Left cardiac atrium (tissue), 4 donors: ENCODE results near the gene CPLANE2. TPM values are rescaled to one million over a fixed set of nuclear protein-coding genes. Genes with fewer than 3 reads are reported as not detected.
"Not testable (repeated sequence)": the region's sequence is repeated elsewhere in the genome, so short reads cannot be mapped to it uniquely, and the experiment has no call there.

ENCODE experiments used
- ATAC-seq, 2 donors: fragments of 200-7000 bp; cut with Tn5 transposase; one replicate each; pipeline ENCODE4 v1.9.1; 2020; ENCODE audit warnings: mild to moderate bottlenecking in 2 of 2, moderate library complexity in 2 of 2
- DNase-seq: peaks from one replicate; pipeline ENCODE4 v3.0.0-alpha.2; 2020
- intact Hi-C, 2 donors: fragments of 100-400 bp; cut with DNase I; formaldehyde crosslinking; loops; one replicate each; pipeline versions ENCODE4 v1.14.1 to v1.15.1; 2022 to 2023
- total RNA-seq, 2 donors: library from RNA; stranded (reverse); fragmentation: NEBNext Ultra II Directional; extraction: Animal tissue kit (Norgen Biotek cat#: 25700); gene quantifications; one replicate each; pipeline ENCODE4 v1.2.1, GENCODE V29; 2021
- donor health status: DM: no; HTN: yes; CAD: no.
- donor health status: DM: no; HTN: yes; CAD: no; lungs with severe emphysema.
- donor health status: DM: yes; HTN: yes; CAD: no.
- donor health status: Dilated cardiomyopathy.

CPLANE2 gene
- total RNA-seq, 2 donors from 2014 or later = 4.7 to 7.2 TPM

DNA sequence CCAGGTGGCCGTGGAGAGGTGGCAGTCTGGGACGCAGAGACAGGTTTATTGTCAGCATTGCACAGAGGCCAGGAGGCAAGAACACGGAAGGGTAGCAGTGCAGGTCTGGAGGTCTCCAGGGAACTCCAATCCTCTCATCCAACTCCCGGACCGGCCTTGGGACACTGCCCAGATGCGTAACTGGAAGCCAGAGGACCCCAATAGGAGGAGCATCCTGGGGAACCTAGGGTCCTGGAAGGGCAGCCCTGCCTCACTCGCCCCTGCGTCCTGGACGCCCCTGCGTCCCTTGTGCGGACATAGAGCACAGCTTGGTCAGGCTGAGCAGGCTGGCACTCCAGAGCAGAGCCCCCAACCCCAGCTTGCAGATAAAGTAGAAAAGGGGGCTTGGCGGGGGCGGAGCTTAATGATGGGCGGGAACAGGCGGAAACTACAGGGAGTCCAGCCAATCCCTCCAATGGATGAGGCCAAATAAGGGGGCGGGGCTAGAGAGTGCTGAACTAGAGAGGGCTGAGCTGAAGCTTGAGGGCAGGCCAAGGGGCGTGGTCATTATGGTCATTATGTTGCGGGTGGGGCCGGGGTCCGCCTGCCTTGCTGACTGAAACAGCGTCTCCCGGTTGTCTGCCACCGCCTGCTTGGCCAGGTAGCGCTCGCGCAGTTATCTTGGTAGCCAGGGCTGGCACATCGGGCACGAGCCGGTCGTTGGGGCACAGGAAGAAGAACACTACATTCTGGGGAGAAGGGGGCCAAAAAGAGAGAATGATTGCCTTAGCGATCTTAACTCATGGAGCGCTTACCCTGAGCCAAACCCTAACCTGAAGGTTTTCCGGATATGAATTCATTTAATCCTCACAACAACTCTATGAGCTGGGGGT, 20.9 kb downstream of the CPLANE2 start:
- DNase-seq = peak; percentile 94
- intact Hi-C loops = loop anchor here in 1 of 2 donors (10.0 kb wide), 1 partner anchor 149 kb away; the partner anchor contains the start of gene SZRD1
- peak; percentile 64 to 79 for ATAC-seq

DNA sequence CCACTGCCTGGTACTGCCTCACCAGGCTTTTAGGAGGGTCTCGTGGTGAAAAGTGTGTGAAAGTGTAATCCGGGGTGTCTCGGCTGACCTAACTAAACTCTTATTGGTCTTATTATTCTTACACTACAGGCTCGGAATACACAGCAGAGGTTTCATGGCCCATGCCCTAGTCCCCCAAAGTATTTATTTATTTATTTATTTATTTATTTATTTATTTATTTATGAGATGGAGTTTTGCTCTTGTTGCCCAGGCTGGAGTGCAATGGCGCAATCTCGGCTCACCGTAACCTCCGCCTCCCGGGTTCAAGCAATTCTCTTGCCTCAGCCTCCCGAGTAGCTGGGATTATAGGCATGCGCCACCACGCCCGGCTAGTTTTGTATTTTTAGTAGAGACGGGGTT, 21.7 kb downstream of the CPLANE2 start:
- not testable (repeated sequence) for DNase-seq, ATAC-seq
- intact Hi-C loops = loop anchor here in 1 of 2 donors (10.0 kb wide), 1 partner anchor 150 kb away; the partner anchor contains the start of gene SZRD1

DNA sequence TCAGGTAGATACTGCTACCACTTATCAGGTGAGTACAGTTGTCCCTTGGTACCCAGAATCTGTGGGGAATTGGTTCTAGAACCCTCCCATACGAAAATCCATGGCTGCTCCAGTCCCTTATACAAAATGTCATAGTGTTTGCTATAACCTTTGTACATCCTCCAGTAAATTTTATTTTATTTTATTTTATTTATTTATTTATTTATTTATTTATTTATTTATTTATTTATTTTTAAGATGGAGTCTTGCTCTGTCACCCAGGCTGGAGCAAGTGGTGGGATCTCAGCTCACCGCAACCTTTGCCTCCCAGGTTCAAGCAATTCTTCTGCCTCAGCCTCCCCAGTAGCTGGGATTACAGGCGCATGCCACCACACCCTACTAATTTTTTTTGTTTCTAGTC, 23.4 kb downstream of the CPLANE2 start:
- not testable (repeated sequence) for DNase-seq, ATAC-seq
- intact Hi-C loops = loop anchor here in 1 of 2 donors (10.0 kb wide), 1 partner anchor 151 kb away; the partner anchor contains the start of gene SZRD1

DNA sequence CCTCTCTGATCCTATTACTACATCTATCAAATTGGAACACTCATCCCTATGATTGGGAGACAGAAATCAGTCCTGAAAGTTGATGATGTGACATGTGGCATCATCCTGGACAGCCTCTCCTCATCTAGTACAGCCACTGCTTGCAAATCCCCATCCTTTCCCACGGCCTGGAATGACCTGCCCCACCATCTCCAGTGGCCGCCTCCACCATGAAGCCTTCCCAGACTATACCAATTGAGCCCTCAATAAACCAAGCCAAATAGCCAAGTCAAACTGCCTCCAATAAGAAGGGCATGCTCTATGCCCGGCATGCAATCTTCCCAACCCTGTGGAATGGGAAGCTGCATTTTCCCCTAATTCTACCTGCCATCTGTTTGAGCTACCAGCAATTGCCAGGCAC, 24.0 kb downstream of the CPLANE2 start:
- intact Hi-C loops = loop anchor here in 1 of 2 donors (10.0 kb wide), 1 partner anchor 152 kb away; the partner anchor contains the start of gene SZRD1
- DNase-seq = no peak

DNA sequence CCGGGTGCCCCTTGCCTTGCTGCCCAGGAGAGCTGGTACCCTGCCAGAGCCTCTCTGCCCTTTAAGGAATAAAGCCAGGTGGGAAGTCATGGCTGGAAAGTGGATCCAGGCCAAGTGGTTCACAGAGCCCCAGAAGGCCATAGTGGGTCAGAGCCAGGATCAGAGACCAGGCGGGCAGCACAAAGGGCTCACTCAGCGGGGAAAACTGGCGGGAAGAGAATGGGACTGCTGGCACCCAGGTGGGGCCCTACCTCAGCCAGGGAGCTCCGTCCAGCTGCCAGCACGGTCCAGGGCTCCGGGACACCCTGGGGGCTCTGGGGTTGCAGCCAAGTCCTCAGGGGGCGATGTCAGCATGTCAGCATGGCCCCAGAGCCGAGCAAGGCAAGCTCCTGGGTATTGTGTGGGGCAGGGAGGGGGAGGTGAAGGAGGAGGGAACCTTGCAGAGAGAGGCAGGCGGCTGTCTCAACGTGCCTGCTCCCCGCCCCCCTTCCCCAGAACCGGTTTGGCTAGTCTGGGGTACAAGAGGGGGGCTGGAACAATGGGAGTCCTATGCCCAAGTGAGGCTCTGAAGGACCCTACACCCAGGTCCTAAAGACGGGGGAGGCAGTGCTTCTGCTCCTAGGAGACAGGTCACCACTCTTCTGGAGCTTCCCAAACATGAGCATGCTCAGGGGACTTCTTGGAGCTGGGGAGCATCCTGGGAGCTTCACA, 24.6 kb downstream of the CPLANE2 start, which contains the start of gene ARHGEF19:
Gene ARHGEF19, minus strand, starts transcription at position 402 of the 711 bp plus-strand sequence. CDS start 3,598 bp downstream, outside the sequence.
- intact Hi-C loops = loop anchor here in 1 of 2 donors (10.0 kb wide), 1 partner anchor 152 kb away; the partner anchor contains the start of gene SZRD1
- no peak for DNase-seq
- no peak for ATAC-seq

More for the DNA sequence above, 24.0 kb downstream of the CPLANE2 start:
- ATAC-seq = no peak

DNA sequence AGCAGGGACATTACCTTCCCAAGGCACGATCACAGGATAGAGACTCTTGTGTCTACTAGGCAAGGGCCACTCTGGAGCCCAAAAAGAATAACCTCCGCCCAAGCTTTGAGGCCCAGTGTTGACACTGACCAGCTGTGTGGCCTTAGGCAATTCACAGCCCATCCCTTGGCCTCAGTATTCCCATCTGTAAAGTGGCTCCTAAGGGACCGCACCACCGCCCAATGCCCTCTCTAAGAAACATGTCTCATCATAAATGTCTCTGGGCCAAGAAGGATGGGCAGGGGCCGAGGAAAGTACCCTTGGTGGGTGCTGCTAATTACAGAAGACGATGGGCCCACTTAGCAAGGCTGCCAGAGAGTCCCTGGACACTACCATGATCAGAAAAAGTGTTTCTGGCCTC, 25.2 kb downstream of the CPLANE2 start:
- DNase-seq = no peak

DNA sequence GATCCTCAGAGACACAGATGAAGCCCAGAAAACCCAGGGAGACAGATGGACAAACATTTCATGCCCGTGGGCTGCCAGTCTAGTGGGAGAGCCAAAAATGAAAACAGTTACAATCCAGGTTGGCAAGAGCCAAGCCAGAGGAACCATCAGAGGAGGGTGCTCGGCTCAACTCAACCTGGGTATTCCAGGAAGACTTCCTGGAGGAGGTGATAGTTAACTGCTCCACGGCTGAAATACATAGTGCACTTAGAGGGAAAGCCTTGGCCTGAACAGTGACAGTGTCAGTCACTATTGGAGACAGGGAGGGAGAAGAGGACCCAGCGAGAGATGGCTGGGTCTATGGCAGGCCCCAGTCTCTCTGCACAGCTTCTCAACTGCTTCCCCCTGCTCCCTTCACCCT, 26.4 kb downstream of the CPLANE2 start:
- intact Hi-C loops = loop anchor here in 1 of 2 donors (10.0 kb wide), 1 partner anchor 154 kb away; the partner anchor contains the start of gene SZRD1
- ATAC-seq (no peak), DNase-seq (no peak)

More for the DNA sequence above, 25.2 kb downstream of the CPLANE2 start:
- intact Hi-C loops = loop anchor here in 1 of 2 donors (10.0 kb wide), 1 partner anchor 153 kb away; the partner anchor contains the start of gene SZRD1
- no peak for ATAC-seq

DNA sequence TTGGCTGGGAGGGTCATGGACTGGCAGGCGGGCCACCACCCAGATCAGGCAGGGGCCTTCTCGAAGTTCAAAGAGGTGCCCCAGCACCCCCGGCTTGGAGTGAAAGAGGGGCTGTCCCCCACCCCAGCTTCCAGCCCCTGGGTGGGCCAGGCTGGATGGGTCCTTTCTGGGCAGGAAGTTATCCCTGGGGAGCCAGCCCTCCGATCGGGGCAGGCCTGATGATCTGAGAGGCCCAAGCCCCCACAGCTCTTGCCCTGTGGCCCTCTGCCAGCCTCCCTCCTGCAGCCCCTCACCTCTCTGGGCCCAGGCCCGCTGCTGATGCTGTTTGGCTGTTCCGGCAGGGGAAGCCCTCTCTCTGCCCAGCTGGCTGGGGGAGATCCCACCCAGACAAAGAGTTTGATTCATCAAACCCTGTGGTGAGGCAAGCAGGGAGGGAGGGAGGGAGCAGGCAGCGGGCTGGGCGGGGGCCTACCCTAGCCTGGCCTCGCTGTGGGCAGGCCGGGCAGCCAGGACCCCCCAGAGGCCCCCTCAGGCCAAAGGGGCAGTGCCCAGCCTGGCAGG, 27.1 kb downstream of the CPLANE2 start:
- no peak for DNase-seq
- intact Hi-C loops = loop anchor here in 1 of 2 donors (5.0 to 10.0 kb wide), 2 partner anchors 32 to 155 kb away; partner anchors contain the start of gene SZRD1
- no peak for ATAC-seq

DNA sequence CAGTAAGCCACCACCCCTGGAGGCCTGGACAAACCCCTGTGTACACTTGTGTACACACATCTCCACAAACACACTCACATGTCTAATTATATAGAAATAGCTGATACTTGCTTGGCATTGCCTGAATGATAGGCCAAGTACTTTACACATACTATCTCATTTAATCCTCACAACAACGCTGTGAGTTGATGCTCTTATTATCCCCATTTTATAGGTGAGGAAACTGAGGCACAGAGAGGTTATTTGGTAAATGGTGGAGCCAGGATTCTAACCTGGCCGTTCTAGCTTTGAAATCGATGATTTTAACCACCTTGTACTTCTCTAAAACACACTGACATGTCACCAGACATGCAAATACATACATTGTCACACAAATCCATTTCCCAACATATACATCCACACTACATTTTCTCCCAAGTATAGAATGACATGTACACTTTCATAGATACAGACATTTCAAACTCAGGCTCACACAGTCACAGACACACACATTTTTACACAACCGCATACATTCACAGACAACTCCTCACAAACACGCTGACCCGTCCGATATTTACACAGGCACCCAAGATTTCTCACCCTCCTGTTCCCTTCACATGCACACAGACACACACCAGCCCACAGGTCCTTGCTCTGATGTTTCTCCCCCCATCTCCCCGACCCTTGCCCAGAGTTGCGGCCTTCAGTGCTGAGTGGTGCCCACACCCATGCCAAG, 27.7 kb downstream of the CPLANE2 start:
- intact Hi-C loops = loop anchor here in 1 of 2 donors (5.0 kb wide), 1 partner anchor 33 kb away; no protein-coding TSS in a partner anchor

DNA sequence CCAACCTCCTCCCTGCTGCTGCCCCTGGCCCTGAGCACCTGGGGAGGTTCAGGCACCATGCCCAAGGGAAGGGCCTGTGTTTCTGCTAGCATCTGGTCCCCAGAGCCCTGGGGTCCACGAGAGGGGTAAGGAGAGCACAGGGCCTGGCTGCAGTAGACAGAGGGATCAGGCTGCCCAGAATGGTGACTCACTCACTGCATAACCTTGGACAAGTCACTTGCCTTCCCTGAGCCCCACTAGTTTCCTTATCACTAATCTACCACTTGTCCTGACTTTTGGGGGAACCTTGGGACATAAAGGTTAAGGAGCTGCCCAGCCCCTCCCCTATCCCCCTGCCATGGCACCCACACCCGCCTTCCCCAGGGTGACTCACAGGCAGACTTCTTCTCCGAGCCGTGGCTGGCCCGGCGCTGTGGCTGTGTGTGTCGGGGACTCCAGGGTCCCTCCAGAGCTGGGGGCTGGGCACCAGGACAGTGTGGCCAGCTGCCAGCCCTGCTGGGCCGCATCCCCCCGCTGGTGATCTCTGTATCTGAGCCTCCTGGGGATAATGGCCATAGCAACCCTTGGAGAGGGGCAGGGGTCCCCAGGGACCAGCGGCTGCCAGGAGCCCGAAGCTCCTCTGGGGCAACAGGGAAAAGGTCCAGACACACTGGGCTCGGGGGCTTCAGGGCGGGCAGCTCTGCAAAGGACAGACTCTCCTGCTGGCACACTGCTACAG, 28.6 kb downstream of the CPLANE2 start:
- ATAC-seq (no peak), DNase-seq (no peak)
- intact Hi-C loops = loop anchor here in 1 of 2 donors (5.0 kb wide), 1 partner anchor 34 kb away; no protein-coding TSS in a partner anchor

More for the DNA sequence above, 27.7 kb downstream of the CPLANE2 start:
- ATAC-seq (no peak), DNase-seq (no peak)

DNA sequence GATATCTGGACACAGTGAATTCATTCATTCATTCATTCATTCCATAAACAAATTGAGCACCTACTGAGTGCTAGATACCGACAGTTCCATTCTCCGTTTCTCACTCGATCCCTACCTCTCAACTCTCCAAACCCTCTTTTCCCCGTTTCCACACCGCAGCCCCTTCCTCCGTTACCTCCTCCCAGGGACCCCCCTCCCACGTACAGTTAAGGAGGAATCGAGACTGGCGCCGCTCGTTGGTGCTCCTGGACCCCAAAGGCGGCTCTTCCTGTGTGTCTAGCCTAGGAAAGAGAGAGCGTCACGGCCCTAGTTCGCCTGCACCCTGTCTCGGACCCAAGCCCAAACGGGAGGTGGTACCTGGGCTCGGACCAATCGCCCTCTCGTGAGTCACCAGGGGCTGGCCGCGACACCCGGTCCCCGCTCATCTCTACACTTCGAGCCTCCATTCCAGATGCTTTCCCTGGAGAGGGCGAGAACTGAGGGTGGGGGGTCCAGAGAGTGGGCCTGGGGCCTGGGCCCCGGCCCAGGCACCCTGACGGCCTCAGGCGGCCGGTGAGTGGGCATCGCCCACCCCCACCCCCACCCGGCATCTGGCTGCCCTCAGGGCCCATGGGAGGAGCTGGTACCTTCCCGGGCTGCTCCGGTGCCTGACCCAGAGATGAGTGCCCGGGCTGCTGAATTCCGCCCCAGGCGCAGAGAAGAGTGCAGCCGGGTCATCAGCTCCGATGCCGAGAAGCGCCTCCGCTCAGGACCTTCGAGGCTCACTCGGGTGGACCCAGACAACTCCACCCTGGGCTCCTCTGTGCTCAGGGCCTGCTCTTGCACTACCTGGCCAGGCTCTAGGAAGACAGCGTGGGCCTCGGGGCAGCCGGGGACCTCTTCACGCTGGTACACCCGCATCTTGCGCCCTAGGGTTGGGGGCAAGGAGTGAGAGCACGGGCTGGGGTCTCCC, 29.4 kb downstream of the CPLANE2 start:
- ATAC-seq (peak in 1 of 2 donors; percentile 2), DNase-seq (no peak)
- intact Hi-C loops = loop anchor here in 1 of 2 donors (5.0 kb wide), 1 partner anchor 35 kb away; no protein-coding TSS in a partner anchor

DNA sequence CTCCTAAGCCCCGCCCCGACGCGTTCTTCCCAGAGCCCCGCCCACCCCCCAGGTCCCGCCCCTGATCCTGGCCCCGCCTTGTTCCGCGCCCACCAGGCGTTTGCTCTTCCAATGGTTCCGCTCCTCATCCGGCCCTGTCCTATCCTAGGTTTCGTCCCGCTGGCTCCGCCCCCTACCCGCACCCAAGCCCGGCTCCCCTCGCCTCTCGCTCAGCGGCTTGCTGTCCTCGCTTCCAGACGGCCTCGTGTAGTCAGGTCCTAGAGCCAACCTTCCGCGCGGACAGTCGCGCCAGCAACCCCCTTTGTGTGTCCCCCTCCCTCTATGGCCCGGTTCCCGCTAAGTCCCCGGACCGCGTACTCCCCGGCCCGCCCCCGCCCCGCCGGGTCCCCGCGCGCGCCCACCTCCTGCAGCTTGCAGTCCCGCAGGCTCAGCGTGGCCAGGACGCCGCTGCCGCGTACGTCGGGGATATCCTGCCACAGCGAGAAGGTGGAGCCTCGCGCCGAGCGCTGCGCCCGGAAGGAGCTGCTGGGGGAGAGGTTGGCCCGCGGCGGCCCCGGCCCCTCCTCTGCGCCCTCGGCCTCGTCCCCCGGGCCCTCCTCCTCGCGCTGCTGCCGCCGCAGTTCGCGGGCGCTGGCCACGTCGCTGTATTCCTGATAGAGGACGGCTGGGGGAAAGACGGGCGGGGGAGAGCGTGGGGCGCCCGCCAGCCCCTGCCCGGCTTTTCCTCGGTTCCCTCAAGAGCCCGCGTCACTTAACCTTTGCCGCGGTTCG, 30.3 kb downstream of the CPLANE2 start:
- intact Hi-C loops = loop anchor here in 1 of 2 donors (5.0 kb wide), 1 partner anchor 36 kb away; no protein-coding TSS in a partner anchor
- ATAC-seq (peak; percentile 95), DNase-seq (peak; percentile 98)

DNA sequence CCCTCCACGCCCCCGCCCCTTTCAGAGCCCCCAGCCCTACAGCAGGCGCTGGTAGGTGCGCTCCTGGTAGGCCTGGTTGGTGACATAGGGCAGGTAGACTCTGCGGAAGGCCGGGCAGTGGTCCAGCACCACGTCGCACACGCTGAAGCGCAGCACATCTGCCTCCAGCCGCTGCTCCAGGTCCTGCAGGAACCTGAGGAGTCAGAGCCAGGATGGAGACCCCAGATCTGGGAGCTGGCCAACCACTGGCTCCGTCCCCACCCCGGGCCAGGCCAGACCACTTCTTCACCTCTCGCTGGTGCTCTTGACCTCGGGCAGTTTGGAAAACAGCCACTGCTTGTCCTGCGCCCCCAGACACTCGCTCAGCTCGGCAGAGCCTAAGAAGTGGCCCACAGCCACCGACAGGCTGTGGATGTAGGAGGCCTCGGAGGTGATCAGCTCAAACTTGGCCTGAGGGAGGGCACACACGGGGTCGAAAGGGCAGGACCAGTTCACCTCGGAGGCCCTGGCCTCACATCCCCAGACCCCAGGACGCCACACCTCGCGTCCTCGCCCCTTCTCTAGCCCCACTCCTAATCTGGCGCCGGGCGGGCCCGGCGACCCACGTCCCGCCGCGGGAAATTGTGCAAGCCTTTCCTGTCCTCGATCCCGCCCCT, 31.0 kb downstream of the CPLANE2 start:
- DNase-seq (peak; percentile 50), ATAC-seq (no peak)
- intact Hi-C loops = loop anchor here in 1 of 2 donors (5.0 kb wide), 1 partner anchor 36 kb away; no protein-coding TSS in a partner anchor

DNA sequence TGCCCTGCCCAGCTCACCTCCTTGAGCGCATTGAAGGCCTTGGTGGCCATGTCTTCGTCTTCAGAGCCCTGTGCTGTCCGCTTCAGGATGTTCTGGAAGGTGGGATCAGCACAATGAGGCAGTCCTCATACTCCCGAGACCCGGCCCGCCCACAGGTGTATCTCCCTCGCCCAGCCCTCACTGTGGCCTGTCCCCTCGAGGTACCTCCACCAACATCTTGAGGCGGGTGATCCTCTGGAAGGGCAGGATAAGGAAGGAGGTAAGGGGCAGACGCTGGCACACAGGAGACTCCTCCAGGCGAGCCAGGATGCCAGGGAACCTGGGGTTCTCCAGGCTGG, 31.7 kb downstream of the CPLANE2 start:
- no peak for DNase-seq
- intact Hi-C loops = loop anchor here in 1 of 2 donors (5.0 kb wide), 1 partner anchor 37 kb away; no protein-coding TSS in a partner anchor
- no peak for ATAC-seq
